ENCODE data around the gene LHX6.

LHX6 gene

GRCh38 chr9:122228568-122229484, at the start of gene LHX6:
Gene LHX6, minus strand, starts transcription at chr9:122228957. Its CDS starts 217 bp downstream, at chr9:122228740.
- no peak for DNase-seq

- no peak for DNase-seq
Observed at GRCh38 chr9:122277285-122277897, 48.6 kb upstream of the LHX6 start.

GRCh38 chr9:122276096-122276495, 47.3 kb upstream of the LHX6 start:
- no peak for DNase-seq

GRCh38 chr9:122274055-122274454, 45.3 kb upstream of the LHX6 start:
- no peak for DNase-seq

GRCh38 chr9:122268041-122268814, 39.5 kb upstream of the LHX6 start:
- DNase-seq: no peak

- peak; percentile 75 for DNase-seq
Observed at GRCh38 chr9:122265149-122265915, 36.6 kb upstream of the LHX6 start.

GRCh38 chr9:122264360-122265148, 35.8 kb upstream of the LHX6 start, which contains the start of the genes MRRF and RBM18:
Gene MRRF, plus strand, starts transcription at chr9:122264882. Its CDS starts 6,010 bp downstream, at chr9:122270892.
Gene RBM18, minus strand, starts transcription at chr9:122264840. Its CDS starts 3,348 bp downstream, at chr9:122261492.
- DNase-seq: peak; percentile 92

GRCh38 chr9:122263699-122264349, 35.1 kb upstream of the LHX6 start:
- DNase-seq: peak; percentile 49

- DNase-seq: no peak
Observed at GRCh38 chr9:122262073-122262472, 33.3 kb upstream of the LHX6 start.

GRCh38 chr9:122261469-122261881, 32.7 kb upstream of the LHX6 start:
- DNase-seq: no peak

- no peak for DNase-seq
Observed at GRCh38 chr9:122258886-122259415, 30.2 kb upstream of the LHX6 start.

- no peak for DNase-seq
Observed at GRCh38 chr9:122256206-122256605, 27.4 kb upstream of the LHX6 start.

- DNase-seq: no peak
Observed at GRCh38 chr9:122254761-122255160, 26.0 kb upstream of the LHX6 start.

- no peak for DNase-seq
Observed at GRCh38 chr9:122252796-122253195, 24.0 kb upstream of the LHX6 start.

GRCh38 chr9:122251351-122251750, 22.6 kb upstream of the LHX6 start:
- DNase-seq: no peak

- DNase-seq: no peak
Observed at GRCh38 chr9:122248448-122248865, 19.7 kb upstream of the LHX6 start.

GRCh38 chr9:122246666-122247065, 17.9 kb upstream of the LHX6 start:
- DNase-seq: no peak

GRCh38 chr9:122244349-122244748, 15.6 kb upstream of the LHX6 start:
- no peak for DNase-seq

- no peak for DNase-seq
Observed at GRCh38 chr9:122239722-122240121, 11.0 kb upstream of the LHX6 start.

GRCh38 chr9:122236681-122237080, 7.9 kb upstream of the LHX6 start:
- no peak for DNase-seq

Data from inflammatory macrophage treated with lipopolysaccharide for 4 hours (primary cell).